ENCODE results near the gene KNTC1. TPM values are rescaled to one million over a fixed set of nuclear protein-coding genes. Genes with fewer than 3 reads are reported as not detected.

Gene KNTC1
- total and polyA plus RNA-seq, 2 of the 13 experiments (the other 11 are each of a cell fraction or from before 2014, with no cell fraction given) = 45.1 to 57.6 TPM

DNA sequence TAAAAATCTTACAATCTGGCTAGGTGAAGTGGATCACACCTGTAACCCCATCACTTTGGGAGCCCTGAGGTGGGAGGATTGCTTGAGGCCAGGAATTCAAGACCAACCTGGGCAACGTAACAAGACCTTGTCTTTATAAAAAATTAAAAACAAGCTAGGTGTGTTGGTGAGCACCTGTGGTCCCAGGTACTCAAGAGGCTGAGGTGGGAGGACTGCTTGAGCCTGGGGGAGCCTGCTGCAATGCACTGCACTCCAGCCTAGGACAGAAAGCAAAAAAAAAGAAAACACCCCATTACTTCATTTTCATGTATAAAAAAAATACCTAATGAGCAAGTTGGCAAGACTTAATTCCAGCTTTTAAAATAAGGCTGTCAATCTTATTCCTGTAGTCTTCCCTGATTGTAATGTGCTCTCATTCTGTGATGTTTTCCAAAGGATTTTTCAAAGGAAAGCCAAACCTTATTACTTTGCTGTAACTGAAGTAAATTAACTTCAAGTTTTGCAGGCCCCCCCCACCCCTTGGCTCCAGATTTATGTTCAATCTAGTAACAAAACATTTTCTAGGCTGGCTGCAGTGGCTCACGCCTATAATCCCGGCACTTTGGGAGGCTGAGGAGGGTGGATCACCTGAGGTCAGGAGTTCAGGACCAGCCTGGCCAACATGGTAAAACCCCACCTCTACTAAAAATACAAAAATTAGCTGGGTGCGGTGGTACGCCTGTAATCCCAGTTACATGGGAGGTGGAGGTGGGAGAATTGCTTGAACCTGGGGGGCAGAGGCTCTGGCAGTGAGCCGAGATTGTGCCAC is 23.1 kb upstream of the KNTC1 start:
- Histone ChIP-seq H3K9me3 (ENCODE audit: low read length) (no peaks in the 10 kb centered on the region), H3K9ac (ENCODE audit: insufficient read depth, low read depth, low read length) (no peak overlapping the region), H3K36me3 (replicated peaks in 1 of 2; ENCODE audit: control insufficient read depth in 1 of 2, insufficient read depth in 2 of 2, low read length in 2 of 2) (peaks cover 17 to 44% of the 10 kb centered on the region in 2 experiments), H3K27me3 (ENCODE audit: control insufficient read depth in 1 of 2, insufficient read depth in 2 of 2, low read length in 2 of 2) (no peaks in the 10 kb centered on the region; a peak in 1 of 5 replicates), H3K4me1 (ENCODE audit: insufficient read depth, low read length) (peaks cover 10% of the 10 kb centered on the region), H3K4me2 (ENCODE audit: low read depth, low read length) (no peak overlapping the region), H4K20me1 (ENCODE audit: insufficient read depth, low read length) (peaks cover 9% of the 10 kb centered on the region; the same call in 1 of the 2 replicates), H3K27ac (ENCODE audit: extremely low read length, insufficient read depth, low read length) (no peak overlapping the region), H3K79me2 (ENCODE audit: insufficient read depth, low read length) (peaks cover 13% of the 10 kb centered on the region), H3K4me3 (replicated peaks in 1 of 3; ENCODE audit: insufficient read depth in 1 of 3, low read depth in 2 of 3, low read length in 3 of 3) (no peak overlapping the region), H2AFZ (ENCODE audit: low read length) (no peak overlapping the region)
- BruUV-seq (replicated peaks) = no TSS peak
- ChIA-PET POLR2A (interaction anchor here (1.0 to 2.0 kb wide), 5 partner anchors 9 to 104 kb away, joined by 3 to 9 read pairs (median 5); partner anchors contain the start of genes KNTC1 and RSRC2), CTCF (ENCODE audit: low intra/inter-chr PET ratio, low total read pairs) (no interaction called here)
- intact Hi-C loops (cut with micrococcal nuclease; ENCODE audit: unreplicated experiment) = no loop called here
- DNase-seq (ENCODE audit: low spot score) (no peak), FAIRE-seq (no peak), ATAC-seq (no peak)
- WGBS (ENCODE audit: low lambda C conversion rate) = 96% methylated on average over 6 of the region's 6 CpGs
- in situ Hi-C loops (cut with HindIII; ENCODE audit: extremely low pct_ligation_motif_present, low pct_unique_long_range_greater_than_20kb) = no loop called here
- TF ChIP-seq POLR2AphosphoS5 (IDR thresholded peaks at IDR 0.05; ENCODE audit: low read depth, low read length) (peak; percentile 36; the same call in 1 of the 2 replicates), FOXP1 (IDR thresholded peaks at IDR 0.05) (no peak), FOXP1 (CRISPR knock-in tag; IDR thresholded peaks at IDR 0.05) (no peak), POLR2AphosphoS2 (IDR thresholded peaks at IDR 0.05; ENCODE audit: low read depth, low read length) (peak; percentile 72; the same call in 1 of the 2 replicates), POLR2G (IDR thresholded peaks at IDR 0.05; ENCODE audit: low read depth, low read length) (peak; percentile 47), FOXJ3 (CRISPR knock-in tag; IDR thresholded peaks at IDR 0.05; ENCODE audit: borderline replicate concordance) (no peak), PAF1 (CRISPR knock-in tag; IDR thresholded peaks at IDR 0.05) (0 out of 2 replicates have a peak, but pooled peaks have one; percentile 32), CHD2 (IDR thresholded peaks at IDR 0.05; ENCODE audit: low read depth, low read length) (no peak), NCOA5 (CRISPR knock-in tag; IDR thresholded peaks at IDR 0.05) (no peak), RBM22 (optimal IDR thresholded peaks at IDR 0.05; ENCODE audit: low read length) (peak; percentile 84), AGO2 (optimal IDR thresholded peaks at IDR 0.05; ENCODE audit: low read depth, low read length) (peak; percentile 34)

Data from HepG2 (cell line).